Stimulated activated CD8-positive, alpha-beta memory T cell treated with anti-CD3 and anti-CD28 coated beads, Interleukin-4, amount 100 ng/mL, for 1 hour (primary cell): Measurements from ENCODE around the gene BRD9.
"Not testable (repeated sequence)": the region's sequence is repeated elsewhere in the genome, so short reads cannot be mapped to it uniquely, and the experiment has no call there.

Experiments used
- DNase-seq, 2 donors: peaks; one replicate each; pipeline ENCODE4 v3.0.0-alpha.2; 2020; ENCODE audit warnings: low read depth in 2 of 2, low spot score in 1 of 2

The BRD9 gene

GRCh38 chr5:860506-861150, 32.0 kb downstream of the BRD9 start:
- DNase-seq, result no peak

DNA sequence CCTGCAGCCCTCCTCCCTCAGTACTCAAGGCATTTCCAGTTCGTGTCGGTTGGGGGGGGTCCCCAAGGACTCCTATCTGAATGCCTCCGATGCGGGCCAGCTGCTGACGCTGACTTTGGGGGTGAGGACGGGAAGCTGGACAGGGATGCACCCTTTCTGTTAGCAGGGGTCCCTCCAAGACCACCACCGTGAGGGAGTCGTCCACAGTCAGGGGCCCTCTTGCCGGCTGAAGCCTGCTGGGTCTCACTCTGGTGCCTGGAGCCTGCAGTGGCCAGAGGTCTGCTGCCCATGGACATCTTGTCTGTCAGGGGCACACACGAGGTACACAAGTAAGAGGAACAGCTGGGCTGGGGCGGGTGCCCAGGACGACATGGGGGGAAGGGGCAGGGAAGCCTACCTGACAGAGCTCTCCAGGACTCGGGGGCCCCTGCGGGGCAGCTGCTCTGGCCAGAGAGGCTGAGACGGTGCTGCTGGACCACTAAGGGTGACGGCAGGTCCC, 32.8 kb downstream of the BRD9 start:
- no peak for DNase-seq

DNA sequence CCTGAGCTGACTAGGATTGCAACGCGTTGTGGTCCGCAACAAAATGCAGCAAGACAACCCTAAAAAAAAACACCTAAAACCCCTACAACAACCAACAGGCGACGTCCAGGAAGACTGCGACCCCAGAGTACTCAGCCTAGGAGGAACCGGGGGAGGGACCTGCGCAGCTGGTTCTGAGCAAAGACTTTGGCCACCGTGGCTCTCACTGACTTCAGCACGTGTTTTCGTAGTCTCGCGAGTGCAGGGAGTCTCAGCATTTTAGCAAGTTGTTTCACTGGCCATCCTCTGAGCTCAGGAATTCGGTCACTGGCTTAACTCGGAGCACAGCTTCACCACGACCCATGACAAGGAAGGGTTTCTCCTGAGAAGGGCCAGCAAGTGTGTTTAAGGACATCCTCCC, 33.2 kb downstream of the BRD9 start:
- DNase-seq, result no peak

DNA sequence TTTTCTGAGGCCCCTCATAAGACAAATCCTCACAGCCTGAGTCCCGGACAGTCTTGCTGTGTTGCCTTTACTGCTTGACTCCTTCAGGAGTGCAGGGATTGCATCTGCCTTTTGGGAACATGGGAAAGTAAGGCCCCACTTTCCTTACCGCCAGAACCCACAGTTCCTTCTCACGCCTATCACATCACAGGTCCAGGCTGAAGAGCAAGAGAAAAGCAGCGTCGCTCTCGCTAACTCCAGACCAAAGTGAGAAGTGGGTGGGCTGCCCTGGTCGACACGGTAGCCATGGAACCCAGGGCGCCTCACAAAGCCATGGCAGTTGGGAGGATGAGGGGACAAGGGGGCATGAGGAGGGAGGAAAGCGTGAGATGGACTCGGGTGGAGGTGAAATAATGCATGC, 33.9 kb downstream of the BRD9 start:
- DNase-seq, result no peak

DNA sequence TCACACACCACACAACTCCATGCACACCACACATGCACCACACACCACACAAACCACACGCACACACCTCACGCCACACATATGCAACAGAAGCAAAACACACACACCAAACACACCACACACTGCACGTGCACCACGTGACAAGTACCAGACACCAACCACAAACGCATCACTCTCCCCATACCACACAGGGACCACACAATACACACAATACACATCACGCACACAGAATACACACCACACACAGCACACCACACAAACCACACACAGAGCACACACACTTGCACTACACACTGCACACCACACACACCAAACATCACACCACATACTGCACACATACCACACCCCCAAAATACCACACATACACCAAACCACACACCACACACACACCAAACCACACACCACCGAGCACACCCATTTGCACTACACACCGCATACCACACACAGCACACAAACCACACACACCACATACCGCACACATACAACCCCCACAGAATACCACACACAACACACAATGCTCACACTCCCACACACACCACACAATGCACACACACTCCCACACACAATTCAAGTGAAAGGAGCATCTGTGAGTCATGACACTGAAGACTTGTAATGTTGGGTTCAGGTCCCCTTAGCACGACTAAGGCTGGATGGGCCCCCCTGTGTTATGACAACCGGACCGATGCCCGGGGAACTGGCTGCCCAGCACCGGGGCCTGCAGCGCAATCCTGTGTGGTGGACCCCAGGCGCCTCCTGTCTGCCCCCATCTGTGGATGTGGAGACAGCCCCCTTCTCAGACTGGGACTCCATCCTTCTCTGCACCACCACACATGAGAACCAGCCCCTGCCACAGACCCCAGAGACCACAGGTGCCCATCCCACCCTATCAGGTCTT, 35.8 kb downstream of the BRD9 start:
- no peak for DNase-seq

DNA sequence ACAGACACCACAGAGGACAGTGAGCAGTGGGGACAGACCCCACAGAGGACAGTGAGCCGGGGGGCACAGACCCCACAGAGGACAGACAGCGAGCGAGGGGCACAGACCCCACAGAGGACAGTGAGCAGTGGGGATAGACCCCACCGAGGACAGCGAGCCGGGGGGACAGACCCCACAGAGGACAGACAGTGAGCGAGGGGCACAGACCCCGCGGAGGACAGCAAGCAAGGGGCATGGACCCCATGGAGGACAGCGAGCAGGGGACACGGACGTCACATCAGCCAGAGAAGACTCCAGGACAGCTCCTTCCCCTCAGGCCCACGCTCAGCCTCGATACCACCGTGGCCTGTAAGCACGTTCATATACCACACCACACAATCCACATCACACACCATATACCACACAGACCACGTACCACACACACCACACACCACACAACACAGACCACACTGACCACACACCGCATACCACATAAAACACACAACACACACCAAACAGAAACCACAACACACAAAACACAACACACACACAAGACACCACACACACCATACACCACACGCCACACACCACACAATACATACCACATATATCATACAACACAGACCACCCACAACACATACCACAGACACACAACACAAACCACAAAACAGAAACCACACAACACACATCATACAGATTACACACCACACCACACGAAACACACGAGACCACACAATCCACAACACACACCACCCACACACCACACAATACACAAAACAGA, 36.6 kb downstream of the BRD9 start:
- no peak for DNase-seq

GRCh38 chr5:854966-855743, 37.4 kb downstream of the BRD9 start:
- DNase-seq, result no peak

GRCh38 chr5:854217-854616, 38.4 kb downstream of the BRD9 start:
- DNase-seq, result no peak

GRCh38 chr5:853416-854090, 39.0 kb downstream of the BRD9 start:
- DNase-seq, result not testable (repeated sequence)

DNA sequence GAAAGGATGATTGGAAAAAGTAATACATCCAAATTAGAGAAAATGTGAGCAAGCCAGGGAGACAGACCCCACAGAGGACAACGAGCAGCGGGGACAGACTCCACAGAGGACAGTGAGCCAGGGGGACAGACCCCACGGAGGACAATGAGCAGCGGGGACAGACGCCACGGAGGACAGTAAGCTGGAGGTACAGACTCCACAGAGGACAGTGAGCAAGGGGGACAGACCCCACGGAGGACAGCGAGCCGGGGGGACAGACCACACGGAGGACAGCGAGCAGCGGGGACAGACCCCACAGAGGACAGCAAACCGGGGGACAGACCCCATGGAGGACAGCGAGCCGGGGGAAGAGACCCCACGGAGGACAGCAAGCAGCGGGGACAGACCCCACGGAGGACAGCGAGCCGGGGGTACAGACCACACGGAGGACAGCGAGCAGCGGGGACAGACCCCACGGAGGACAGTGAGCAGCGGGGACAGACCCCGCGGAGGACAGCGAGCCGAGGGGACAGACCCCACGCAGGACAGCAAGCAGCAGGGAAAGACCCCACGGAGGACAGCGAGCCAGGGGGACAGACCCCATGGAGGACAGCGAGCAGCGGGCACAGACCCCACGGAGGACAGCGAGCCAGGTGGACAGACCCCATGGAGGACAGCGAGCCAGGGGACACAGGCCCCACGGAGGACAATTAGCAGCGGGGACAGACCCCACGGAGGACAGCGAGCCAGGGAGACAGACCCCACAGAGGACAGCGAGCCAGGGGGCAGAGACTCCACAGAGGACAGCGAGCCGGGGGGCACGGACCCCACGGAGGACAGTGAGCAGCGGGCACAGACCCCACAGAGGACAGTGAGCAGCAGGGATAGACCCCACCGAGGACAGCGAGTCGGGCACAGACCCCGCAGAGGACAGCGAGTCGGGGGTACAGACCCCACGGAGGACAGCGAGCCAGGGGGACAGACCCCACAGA, 39.9 kb downstream of the BRD9 start:
- no peak for DNase-seq

DNA sequence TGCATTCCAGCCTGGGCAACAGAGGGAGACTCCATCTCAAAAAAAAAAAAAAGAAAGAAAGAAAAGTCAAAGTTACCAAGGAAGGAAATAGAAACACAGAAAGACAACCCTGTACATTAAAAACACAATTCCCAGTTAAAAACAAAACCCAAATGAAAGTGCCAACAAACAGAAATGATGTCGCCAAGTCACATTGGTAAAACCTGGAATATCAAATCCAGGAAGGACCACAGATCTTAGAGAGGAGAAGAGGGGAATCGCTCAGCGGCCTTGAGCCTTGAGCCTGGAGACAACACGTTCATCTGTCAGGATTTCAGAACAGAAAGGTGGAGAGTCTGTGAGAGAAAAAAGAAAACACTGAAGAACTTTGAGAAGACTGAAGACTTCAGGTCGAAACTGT, 40.6 kb downstream of the BRD9 start:
- DNase-seq, result no peak

- no peak for DNase-seq
These were observed 41.0 kb downstream of the BRD9 start for GRCh38 chr5:851553-851952.

DNA sequence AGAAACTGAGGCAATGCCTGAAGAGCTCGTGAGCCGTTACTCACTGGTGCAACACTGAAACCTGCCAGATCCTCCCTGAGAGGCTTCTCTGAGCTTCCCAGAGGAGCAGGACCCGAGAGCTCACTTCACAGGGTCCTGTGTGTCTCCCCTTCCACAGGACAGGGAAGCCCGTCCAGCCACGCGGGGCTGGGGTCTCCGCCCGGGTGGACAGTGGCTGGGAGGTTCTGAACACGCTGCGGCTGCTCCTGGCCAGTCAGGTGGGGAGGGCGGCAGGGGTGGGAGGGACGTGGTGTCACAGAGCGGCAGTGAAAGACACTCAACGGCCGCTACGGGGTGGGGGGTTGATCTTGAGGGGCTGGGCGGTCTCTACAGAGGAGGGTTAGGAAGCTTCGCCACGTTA, 41.5 kb downstream of the BRD9 start:
- no peak for DNase-seq

GRCh38 chr5:850511-851006, 42.0 kb downstream of the BRD9 start, which contains the start of gene ZDHHC11:
Gene ZDHHC11 (minus strand): TSS chr5:850986. CDS start chr5:850602, 384 bp downstream.
- no peak for DNase-seq

- no peak for DNase-seq
These were observed 42.8 kb downstream of the BRD9 start for GRCh38 chr5:849651-850301.

DNA sequence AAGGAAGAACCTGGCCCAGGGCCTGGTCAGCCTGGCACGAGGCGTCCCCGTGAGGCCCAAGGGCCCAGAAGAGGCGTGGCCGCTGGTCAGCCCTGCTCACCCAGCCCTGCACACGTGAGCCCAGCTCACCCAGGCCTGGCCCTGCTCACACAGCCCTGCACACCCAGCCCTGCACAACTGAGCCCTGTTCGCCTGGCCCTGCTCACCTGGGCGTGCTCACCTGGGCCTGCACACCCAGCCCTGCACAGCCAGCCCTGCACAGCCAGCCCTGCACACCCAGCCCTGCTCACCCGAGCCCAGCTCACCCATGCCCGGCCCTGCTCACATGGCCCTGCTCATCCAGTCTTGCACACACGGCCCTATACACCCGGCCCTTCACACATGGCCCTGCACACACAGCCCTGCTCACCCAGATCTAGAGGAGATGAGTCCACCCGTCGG, 43.9 kb downstream of the BRD9 start:
- DNase-seq, result no peak

DNA sequence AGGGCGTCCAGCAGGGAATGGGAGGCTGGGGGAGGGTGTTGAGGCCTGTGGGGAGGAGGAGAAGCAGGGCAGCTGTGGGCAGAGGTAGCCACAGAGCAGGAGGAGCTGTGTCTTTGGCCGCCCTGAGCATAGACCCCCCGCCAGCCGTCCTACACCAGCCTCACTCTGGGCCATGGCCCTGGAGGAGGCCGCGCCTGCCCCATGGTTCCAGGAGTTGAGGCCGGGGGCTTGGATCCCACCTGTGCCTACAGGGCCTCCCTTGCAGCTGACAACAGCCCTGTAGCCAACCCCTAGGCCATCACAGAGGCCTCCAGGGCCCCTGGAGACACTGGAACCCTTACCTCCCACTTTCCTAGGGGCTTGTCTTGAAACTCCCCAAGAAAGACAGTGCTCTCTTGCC, 44.9 kb downstream of the BRD9 start:
- not testable (repeated sequence) for DNase-seq

DNA sequence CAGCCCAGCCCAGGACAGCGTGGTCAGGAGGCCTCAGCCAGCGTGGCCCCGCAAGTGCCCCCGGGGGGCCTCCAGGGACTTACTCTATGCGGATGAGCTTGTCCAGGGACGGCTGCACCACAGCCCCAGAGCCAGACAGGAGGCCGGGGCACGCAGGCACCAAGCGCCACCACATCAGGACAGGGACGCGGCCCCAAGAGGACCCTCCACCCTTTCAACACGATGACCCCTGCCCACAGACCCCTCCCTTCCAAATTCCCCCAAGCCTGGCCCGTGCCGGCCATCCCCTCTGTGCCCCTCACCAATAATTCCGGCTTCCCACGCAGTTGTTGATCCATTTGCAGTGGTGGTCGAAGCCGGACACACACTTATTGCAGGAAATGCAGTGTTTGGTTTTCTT, 45.4 kb downstream of the BRD9 start:
- not testable (repeated sequence) for DNase-seq
